HepG2 (cell line): ENCODE results near the gene SNX10. TPM values are rescaled to one million over a fixed set of nuclear protein-coding genes. Genes with fewer than 3 reads are reported as not detected.
"Not testable (repeated sequence)": the region's sequence is repeated elsewhere in the genome, so short reads cannot be mapped to it uniquely, and the experiment has no call there.

Source experiments
- ATAC-seq: fragments of 200-7000 bp; cut with Tn5 transposase; 3 replicates; pipeline ENCODE4 v1.9.1; 2020; ENCODE audit warnings: mild to moderate bottlenecking, moderate library complexity
- BruUV-seq: library from RNA; stranded (reverse); fragments of 400-500 nt; replicated peaks from 2 replicates; lab custom pipeline; 2021; lab: Mats Ljungman, UMichigan
- CTCF ChIA-PET: fragments of 300-600 bp; formaldehyde crosslinking; extraction: SDS; loops from one replicate; lab custom pipeline; 2021; ENCODE audit warnings: low total read pairs, inconsistent platforms, low intra/inter-chr PET ratio; lab: Yijun Ruan, JAX
- POLR2A ChIA-PET: fragments of 350-600 bp; sonication (Branson Sonifier 250); formaldehyde crosslinking; loops from one replicate; lab custom pipeline; 2020; ENCODE audit warnings: antibody characterized with exemption, inconsistent platforms; lab: Yijun Ruan, JAX
- DNase-seq: peaks from one replicate; pipeline ENCODE4 v3.0.0-alpha.2; 2015; ENCODE audit warnings: low spot score
- FAIRE-seq: peaks from 3 replicates; lab custom pipeline; 2011; peaks lifted over from hg19 to GRCh38; lab: Jason Lieb, UNC
- H2AFZ ChIP-seq: one replicate; pipeline ENCODE4 v1.6.1; 2011; ENCODE audit warnings: low read length, inconsistent platforms
- H3K27ac ChIP-seq: fragments of 300-600 bp; 3 replicates; pipeline ENCODE4 v1.8.0; 2011; ENCODE audit warnings: mixed run types, mild to moderate bottlenecking, mixed read lengths, low read length, inconsistent platforms; ENCODE audit not compliant: insufficient read depth; ENCODE audit errors: extremely low read length
- H3K27me3 ChIP-seq, 2 experiments: fragments of 200-600 bp in 1 of 2; 2 replicates in 1 of 2; 3 replicates in 1 of 2; pipeline versions ENCODE4 v1.6.0 to v1.8.0; 2011; ENCODE audit warnings: low read length in 2 of 2, mild to moderate bottlenecking in 2 of 2, moderate library complexity in 2 of 2, inconsistent platforms in 1 of 2; ENCODE audit not compliant: insufficient read depth in 2 of 2, control insufficient read depth in 1 of 2
- H3K36me3 ChIP-seq, 2 experiments: fragments of 200-600 bp in 1 of 2; replicated peaks in 1 of 2; 2 replicates in 1 of 2; 3 replicates in 1 of 2; pipeline versions ENCODE4 v1.5.1 to v1.8.0; 2011; ENCODE audit warnings: low read length in 2 of 2, inconsistent platforms in 1 of 2; ENCODE audit not compliant: insufficient read depth in 2 of 2, control insufficient read depth in 1 of 2
- H3K4me1 ChIP-seq: 2 replicates; pipeline ENCODE4 v1.5.1; 2012; ENCODE audit warnings: low read length, inconsistent platforms; ENCODE audit not compliant: insufficient read depth
- H3K4me2 ChIP-seq: 2 replicates; pipeline ENCODE4 v1.6.0; 2011; ENCODE audit warnings: low read depth, low read length, inconsistent platforms
- H3K4me3 ChIP-seq, 3 experiments: fragments of 200-600 bp in 1 of 3; sonication (generic), shearing (Covaris generic) in 1 of 3; replicated peaks in 1 of 3; 2 replicates each; pipeline ENCODE4 v1.5.1; 2011 to 2016; ENCODE audit warnings: low read length in 3 of 3, inconsistent platforms in 2 of 3, low read depth in 2 of 3, mild to moderate bottlenecking in 2 of 3, control low read depth in 1 of 3, mixed read lengths in 1 of 3; ENCODE audit not compliant: insufficient read depth in 1 of 3
- H3K79me2 ChIP-seq: one replicate; pipeline ENCODE4 v1.6.1; 2011; ENCODE audit warnings: low read length, inconsistent platforms; ENCODE audit not compliant: insufficient read depth
- H3K9ac ChIP-seq: 2 replicates; pipeline ENCODE4 v1.6.0; 2011; ENCODE audit warnings: mild to moderate bottlenecking, low read depth, low read length, inconsistent platforms; ENCODE audit not compliant: insufficient read depth
- H3K9me3 ChIP-seq: 2 replicates; pipeline ENCODE4 v1.5.1; 2012; ENCODE audit warnings: mild to moderate bottlenecking, low read length
- H4K20me1 ChIP-seq: 2 replicates; pipeline ENCODE4 v1.6.0; 2011; ENCODE audit warnings: inconsistent platforms, mild to moderate bottlenecking, low read length, moderate library complexity; ENCODE audit not compliant: insufficient read depth
- IRX3 ChIP-seq: sonication (generic); formaldehyde crosslinking; IDR thresholded peaks from 2 replicates; pipeline ENCODE4 v1.8.1; 2023; ENCODE audit warnings: mild to moderate bottlenecking, low read depth, missing genetic modification reagents, borderline replicate concordance
- SNAPC4 ChIP-seq: sonication (generic); formaldehyde crosslinking; IDR thresholded peaks from 2 replicates; pipeline ENCODE4 v1.4.0; 2020; ENCODE audit warnings: mild to moderate bottlenecking, missing genetic modification reagents
- WGBS: methylation state at CpG from one replicate; pipeline ENCODE4 v1.1.6; 2017; ENCODE audit warnings: low lambda C conversion rate; 5-methylcytosine and 5-hydroxymethylcytosine counted together
- in situ Hi-C: cut with HindIII; loops from 2 replicates; pipeline ENCODE4 v1.10.0; 2017; ENCODE audit warnings: low pct_unique_long_range_greater_than_20kb; ENCODE audit not compliant: extremely low pct_ligation_motif_present
- intact Hi-C: fragments of 100-400 bp; cut with micrococcal nuclease; formaldehyde crosslinking; loops from one replicate; pipeline ENCODE4 v1.10.0; 2022; ENCODE audit not compliant: unreplicated experiment
- polyA plus RNA-seq, 8 experiments: library from polyadenylated mRNA; depleted of rRNA in 3 of 8; stranded (reverse) in 7 of 8; unstranded in 1 of 8; fragments of >200 nt; fragmentation: Illumina TruSeq in 4 of 8; extraction: Trizol in 4 of 8; gene quantifications; 2 replicates each; pipeline versions ENCODE4 v1.2.1 to v1.2.3, GENCODE V29; 2011 to 2016; ENCODE audit warnings: low read depth in 4 of 8, missing spikeins in 1 of 8, mixed read lengths in 1 of 8; ENCODE audit not compliant: insufficient read depth in 1 of 8
- total RNA-seq, 5 experiments: library from RNA; depleted of rRNA; stranded (reverse); fragments of >200 nt; fragmentation: Illumina TruSeq; extraction: Trizol; gene quantifications; 2 replicates each; pipeline ENCODE4 v1.2.3, GENCODE V29; 2016; ENCODE audit warnings: low read depth in 1 of 5

SNX10 gene
- total and polyA plus RNA-seq, 2 of the 13 experiments (the other 11 are each of a cell fraction or from before 2014, with no cell fraction given), result 26.0 to 27.6 TPM

DNA sequence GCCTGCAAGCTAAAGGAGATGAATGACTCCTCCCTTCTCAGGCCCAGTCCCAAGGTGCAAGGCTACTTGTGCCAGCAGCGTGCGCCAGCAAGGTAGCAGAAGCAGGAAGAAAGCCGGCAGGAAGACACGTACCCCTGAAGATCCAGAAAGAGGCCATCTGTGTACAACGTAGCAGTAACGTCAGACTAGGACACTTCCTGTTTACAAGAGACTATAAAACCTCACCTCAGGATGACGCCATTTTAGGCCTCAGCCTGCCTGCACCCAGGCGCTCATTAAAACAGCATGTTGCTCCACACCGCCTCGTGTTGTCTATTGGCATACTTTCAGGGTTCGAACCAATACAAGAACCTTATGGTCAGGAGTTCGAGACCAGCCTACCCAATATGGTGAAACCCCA, 41.4 kb upstream of the SNX10 start:
- CTCF ChIA-PET, result no interaction called here
- no peak for ATAC-seq
- POLR2A ChIA-PET, result no interaction called here
- Histone ChIP-seq H2AFZ (no peak overlapping the region), H3K4me2 (no peak overlapping the region), H3K36me3 (no peaks in the 10 kb centered on the region), H3K79me2 (no peaks in the 10 kb centered on the region), H3K27me3 (peaks cover 1 to 23% of the 10 kb centered on the region in 2 experiments; a peak in 3 of 5 replicates), H3K27ac (no peak overlapping the region), H3K4me1 (no peaks in the 10 kb centered on the region), H3K9ac (no peak overlapping the region), H3K9me3 (no peaks in the 10 kb centered on the region), H4K20me1 (no peaks in the 10 kb centered on the region), H3K4me3 (no peak overlapping the region)
- no peak for DNase-seq
- no peak for FAIRE-seq
- no TSS peak for BruUV-seq
- TF ChIP-seq SNAPC4 (CRISPR knock-in tag) (no peak), IRX3 (CRISPR knock-in tag) (no peak)
- WGBS, result 61% methylated on average over 12 of the region's 12 CpGs
- in situ Hi-C loops (loop anchor here (25.0 kb wide), 1 partner anchor 262 kb away; no protein-coding TSS in a partner anchor), intact Hi-C loops (no loop called here)

DNA sequence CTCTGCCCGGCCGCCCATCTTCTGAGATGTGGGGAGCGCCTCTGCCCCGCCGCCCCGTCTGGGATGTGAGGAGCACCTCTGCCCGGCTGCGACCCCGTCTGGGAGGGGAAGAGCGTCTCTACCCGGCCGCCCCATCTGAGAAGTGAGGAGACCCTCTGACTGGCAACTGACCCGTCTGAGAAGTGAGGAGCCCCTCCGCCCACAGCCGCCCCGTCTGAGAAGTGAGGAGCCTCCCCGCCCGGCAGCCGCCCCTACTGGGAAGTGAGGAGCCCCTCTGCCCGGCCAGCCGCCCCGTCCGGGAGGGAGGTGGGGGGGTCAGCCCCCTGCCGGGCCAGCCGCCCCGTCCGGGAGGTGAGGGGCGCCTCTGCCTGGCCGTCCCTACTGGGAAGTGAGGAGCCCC, 29.8 kb upstream of the SNX10 start:
- DNase-seq, CTCF ChIA-PET, H3K36me3 ChIP-seq, H3K9ac ChIP-seq, intact Hi-C loops, H3K4me2 ChIP-seq, H3K27ac ChIP-seq, H3K4me1 ChIP-seq, H3K4me3 ChIP-seq, H4K20me1 ChIP-seq, H2AFZ ChIP-seq, H3K9me3 ChIP-seq, H3K27me3 ChIP-seq, FAIRE-seq, H3K79me2 ChIP-seq, POLR2A ChIA-PET, ATAC-seq, BruUV-seq: not testable (repeated sequence)
- in situ Hi-C loops, result loop anchor here (25.0 kb wide), 1 partner anchor 250 kb away; no protein-coding TSS in a partner anchor
- WGBS, result no CpG with 5 or more reads among the region's 29 CpGs
